Measurements from ENCODE around the gene UPK1A.

The UPK1A gene

GRCh38 chr19:35622750-35623149 lies 43.6 kb upstream of the UPK1A start:
- Histone ChIP-seq H3K9me3 (ENCODE audit: severe bottlenecking) (no peaks in the 10 kb centered on the region), H3K27me3 (ENCODE audit: insufficient read depth, low read depth, severe bottlenecking) (no peaks in the 10 kb centered on the region), H3K36me3 (peaks cover 28% of the 10 kb centered on the region), H3K27ac (no peak overlapping the region), H3K4me3 (ENCODE audit: low read depth, low read length) (no peak overlapping the region)
- DNase-seq, result no peak
- no peak for TF ChIP-seq CTCF (IDR thresholded peaks at IDR 0.05; ENCODE audit: low read depth, low read length)

GRCh38 chr19:35623327-35624010 lies 42.8 kb upstream of the UPK1A start:
- H3K9me3 ChIP-seq (ENCODE audit: severe bottlenecking), result no peaks in the 10 kb centered on the region
- H3K4me3 ChIP-seq (ENCODE audit: low read depth, low read length), result no peak overlapping the region
- DNase-seq, result no peak
- H3K36me3 ChIP-seq, result peaks cover 24% of the 10 kb centered on the region
- no peaks in the 10 kb centered on the region for H3K27me3 ChIP-seq (ENCODE audit: insufficient read depth, low read depth, severe bottlenecking)
- no peak for TF ChIP-seq CTCF (IDR thresholded peaks at IDR 0.05; ENCODE audit: low read depth, low read length)
- H3K27ac ChIP-seq, result no peak overlapping the region

GRCh38 chr19:35628264-35628564 lies 38.1 kb upstream of the UPK1A start:
- H3K27me3 ChIP-seq (ENCODE audit: insufficient read depth, low read depth, severe bottlenecking), result no peaks in the 10 kb centered on the region
- no peaks in the 10 kb centered on the region for H3K9me3 ChIP-seq (ENCODE audit: severe bottlenecking)
- DNase-seq, result no peak
- peak overlapping the region; percentile 67 for H3K27ac ChIP-seq
- H3K4me3 ChIP-seq (ENCODE audit: low read depth, low read length), result peak overlapping the region; percentile 97
- no peak for TF ChIP-seq CTCF (IDR thresholded peaks at IDR 0.05; ENCODE audit: low read depth, low read length)
- H3K36me3 ChIP-seq, result peaks cover 30% of the 10 kb centered on the region

- Histone ChIP-seq H3K27me3 (ENCODE audit: insufficient read depth, low read depth, severe bottlenecking) (no peaks in the 10 kb centered on the region), H3K4me3 (ENCODE audit: low read depth, low read length) (peak within 1 kb of the TSS; percentile 97), H3K36me3 (peaks cover 35% of the 10 kb centered on the region), H3K27ac (peak within 1 kb of the TSS; percentile 79), H3K9me3 (ENCODE audit: severe bottlenecking) (no peaks in the 10 kb centered on the region)
- no peak for TF ChIP-seq CTCF (IDR thresholded peaks at IDR 0.05; ENCODE audit: low read depth, low read length)
- peak; percentile 97 for DNase-seq
Observed at GRCh38 chr19:35628565-35629331, 37.6 kb upstream of the UPK1A start, which contains the start of gene RBM42. Gene RBM42 (plus strand): TSS chr19:35629036. CDS start chr19:35629154, 118 bp downstream.

- no peak for TF ChIP-seq CTCF (IDR thresholded peaks at IDR 0.05; ENCODE audit: low read depth, low read length)
- peaks cover 41% of the 10 kb centered on the region for H3K36me3 ChIP-seq
- no peaks in the 10 kb centered on the region for H3K27me3 ChIP-seq (ENCODE audit: insufficient read depth, low read depth, severe bottlenecking)
- no peak for DNase-seq
- peak overlapping the region; percentile 79 for H3K27ac ChIP-seq
- H3K4me3 ChIP-seq (ENCODE audit: low read depth, low read length), result peak overlapping the region; percentile 97
- no peaks in the 10 kb centered on the region for H3K9me3 ChIP-seq (ENCODE audit: severe bottlenecking)
Observed at GRCh38 chr19:35629332-35629633, 37.0 kb upstream of the UPK1A start.

Measured in WERI-Rb-1 (cell line).